ENCODE measurements around the gene THEMIS.
A peak's percentile ranks its signal among the peaks of the same experiment; 100 is the strongest.
"Not testable (repeated sequence)": the region's sequence is repeated elsewhere in the genome, so short reads cannot be mapped to it uniquely, and the experiment has no call there.

THEMIS gene

GRCh38 chr6:127932708-127933107 lies 31.9 kb upstream of the THEMIS start:
- Mint-ChIP-seq H3K27ac (no peak overlapping the region), H3K4me3 (no peak overlapping the region), H3K4me1 (no peaks in the 10 kb centered on the region), H3K9me3 (peaks cover 23% of the 10 kb centered on the region), H3K36me3 (ENCODE audit: low read depth) (no peaks in the 10 kb centered on the region), H3K27me3 (ENCODE audit: low read depth, poor library complexity) (peaks cover 5% of the 10 kb centered on the region)
- TF ChIP-seq, protein P1, sequence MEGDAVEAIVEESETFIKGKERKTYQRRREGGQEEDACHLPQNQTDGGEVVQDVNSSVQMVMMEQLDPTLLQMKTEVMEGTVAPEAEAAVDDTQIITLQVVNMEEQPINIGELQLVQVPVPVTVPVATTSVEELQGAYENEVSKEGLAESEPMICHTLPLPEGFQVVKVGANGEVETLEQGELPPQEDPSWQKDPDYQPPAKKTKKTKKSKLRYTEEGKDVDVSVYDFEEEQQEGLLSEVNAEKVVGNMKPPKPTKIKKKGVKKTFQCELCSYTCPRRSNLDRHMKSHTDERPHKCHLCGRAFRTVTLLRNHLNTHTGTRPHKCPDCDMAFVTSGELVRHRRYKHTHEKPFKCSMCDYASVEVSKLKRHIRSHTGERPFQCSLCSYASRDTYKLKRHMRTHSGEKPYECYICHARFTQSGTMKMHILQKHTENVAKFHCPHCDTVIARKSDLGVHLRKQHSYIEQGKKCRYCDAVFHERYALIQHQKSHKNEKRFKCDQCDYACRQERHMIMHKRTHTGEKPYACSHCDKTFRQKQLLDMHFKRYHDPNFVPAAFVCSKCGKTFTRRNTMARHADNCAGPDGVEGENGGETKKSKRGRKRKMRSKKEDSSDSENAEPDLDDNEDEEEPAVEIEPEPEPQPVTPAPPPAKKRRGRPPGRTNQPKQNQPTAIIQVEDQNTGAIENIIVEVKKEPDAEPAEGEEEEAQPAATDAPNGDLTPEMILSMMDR (IDR thresholded peaks at IDR 0.05), result no peak
- no peak for DNase-seq

- H3K4me1 Mint-ChIP-seq, H3K27ac Mint-ChIP-seq: not testable (repeated sequence)
Observed at GRCh38 chr6:127926441-127926840, 25.6 kb upstream of the THEMIS start.

DNA sequence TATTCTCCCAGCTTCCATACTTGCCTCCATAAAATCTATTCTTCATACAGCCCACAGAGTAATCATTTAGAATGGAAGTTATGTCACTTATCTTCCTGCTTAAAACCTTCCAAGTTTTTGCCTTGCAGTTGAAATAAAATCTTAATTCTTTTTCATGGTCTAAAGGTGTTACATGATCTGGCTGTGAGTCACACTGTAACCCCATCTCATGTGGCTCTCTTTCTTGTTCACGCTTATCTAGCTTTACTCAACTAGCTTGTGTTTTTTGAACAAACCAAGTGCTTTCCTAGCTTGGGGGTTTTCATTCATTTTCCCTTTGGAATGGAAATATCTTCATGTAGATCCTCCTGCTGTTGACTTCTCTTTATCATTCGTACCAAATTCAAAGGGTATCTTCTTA lies 23.6 kb upstream of the THEMIS start:
- Mint-ChIP-seq H3K4me3 (no peak overlapping the region), H3K4me1 (peaks cover 22% of the 10 kb centered on the region), H3K27me3 (ENCODE audit: low read depth, poor library complexity) (peaks cover 5% of the 10 kb centered on the region), H3K27ac (no peak overlapping the region), H3K9me3 (peaks cover 31% of the 10 kb centered on the region), H3K36me3 (ENCODE audit: low read depth) (no peaks in the 10 kb centered on the region)
- TF ChIP-seq, protein P1 (IDR thresholded peaks at IDR 0.05), result no peak
- no peak for DNase-seq

More at GRCh38 chr6:127926441-127926840, 25.6 kb upstream of the THEMIS start:
- H3K27me3 Mint-ChIP-seq (ENCODE audit: low read depth, poor library complexity); H3K4me3 Mint-ChIP-seq; H3K36me3 Mint-ChIP-seq (ENCODE audit: low read depth); DNase-seq: not testable (repeated sequence)
- peaks cover 32% of the 10 kb centered on the region for H3K9me3 Mint-ChIP-seq

DNA sequence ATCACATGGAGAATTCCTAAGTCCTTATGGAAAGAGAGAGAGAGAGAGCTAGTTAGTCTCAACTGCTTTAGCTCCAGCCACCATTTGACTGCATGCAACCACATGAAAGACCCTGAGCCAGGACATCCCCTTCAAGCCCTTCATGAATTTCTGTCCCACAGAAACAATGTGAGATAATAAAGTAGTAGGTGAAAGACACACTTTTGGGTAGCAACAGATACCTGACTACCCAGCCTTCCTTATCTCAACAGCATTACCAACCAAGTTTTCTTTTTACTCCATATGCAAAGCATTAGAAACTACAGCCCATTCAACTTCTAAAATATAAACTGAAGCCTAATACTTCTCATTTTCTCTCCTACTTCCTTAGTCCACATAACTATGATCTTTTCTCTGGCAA lies 23.2 kb upstream of the THEMIS start:
- H3K4me3 Mint-ChIP-seq, result no peak overlapping the region
- no peak for DNase-seq
- peaks cover 28% of the 10 kb centered on the region for H3K9me3 Mint-ChIP-seq
- H3K36me3 Mint-ChIP-seq (ENCODE audit: low read depth), result no peaks in the 10 kb centered on the region
- no peak overlapping the region for H3K27ac Mint-ChIP-seq
- peaks cover 4% of the 10 kb centered on the region for H3K27me3 Mint-ChIP-seq (ENCODE audit: low read depth, poor library complexity)
- TF ChIP-seq, protein P1 (IDR thresholded peaks at IDR 0.05), result no peak
- H3K4me1 Mint-ChIP-seq, result peaks cover 24% of the 10 kb centered on the region

GRCh38 chr6:127923135-127923534 lies 22.3 kb upstream of the THEMIS start:
- Mint-ChIP-seq H3K27me3 (ENCODE audit: low read depth, poor library complexity) (peaks cover 3% of the 10 kb centered on the region), H3K4me1 (peaks cover 27% of the 10 kb centered on the region), H3K36me3 (ENCODE audit: low read depth) (no peaks in the 10 kb centered on the region), H3K9me3 (peaks cover 22% of the 10 kb centered on the region), H3K27ac (no peak overlapping the region), H3K4me3 (no peak overlapping the region)
- DNase-seq, result no peak
- TF ChIP-seq, protein P1 (IDR thresholded peaks at IDR 0.05), result no peak

DNA sequence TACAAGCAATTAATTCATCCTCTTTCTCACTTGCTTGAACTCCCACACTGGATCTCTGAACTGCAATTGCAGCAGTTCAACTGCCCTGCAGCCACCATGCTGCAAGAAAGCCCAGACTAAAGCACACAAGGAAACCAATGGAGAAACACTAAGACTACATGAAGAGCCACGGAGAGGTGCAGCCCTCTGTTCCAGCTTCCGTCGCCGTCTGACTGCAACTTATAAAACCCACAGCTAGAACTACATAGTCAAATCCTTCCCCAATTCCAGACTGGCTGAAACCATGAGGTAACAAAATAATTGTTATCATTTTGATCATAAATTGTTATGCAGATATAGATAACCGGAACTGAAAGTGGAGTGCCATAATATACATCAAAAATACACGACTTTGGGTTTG lies 21.1 kb upstream of the THEMIS start:
- H3K4me3 Mint-ChIP-seq, result no peak overlapping the region

More for the DNA sequence above, 21.1 kb upstream of the THEMIS start:
- Mint-ChIP-seq H3K4me1 (peaks cover 27% of the 10 kb centered on the region), H3K36me3 (ENCODE audit: low read depth) (no peaks in the 10 kb centered on the region), H3K27ac (peak overlapping the region; percentile 86), H3K9me3 (peaks cover 14% of the 10 kb centered on the region), H3K27me3 (ENCODE audit: low read depth, poor library complexity) (peaks cover 3% of the 10 kb centered on the region)
- DNase-seq, result no peak
- TF ChIP-seq, protein P1 (IDR thresholded peaks at IDR 0.05), result no peak

Measured in nephron progenitor cell (in vitro differentiated cells).